ENCODE results near the gene KLHL2.
A peak's percentile ranks its signal among the peaks of the same experiment; 100 is the strongest.
"Not testable (repeated sequence)": the region's sequence is repeated elsewhere in the genome, so short reads cannot be mapped to it uniquely, and the experiment has no call there.

Gene KLHL2

GRCh38 chr4:165203541-165204461 is 3.6 kb upstream of the KLHL2 start:
- no peak for DNase-seq

- no peak for DNase-seq
Measured at GRCh38 chr4:165204462-165204830, 2.9 kb upstream of the KLHL2 start.

GRCh38 chr4:165207016-165207430 is 338 bp upstream of the KLHL2 start:
- peak; percentile 45 to 69 for DNase-seq

- DNase-seq: peak; percentile 43 to 70
Measured at GRCh38 chr4:165208221-165208652, 876 bp downstream of the KLHL2 start.

- peak; percentile 32 to 36 for DNase-seq
Measured at GRCh38 chr4:165208741-165209388, 1.5 kb downstream of the KLHL2 start.

- DNase-seq: peak in 1 of 2 experiments; percentile 62
Measured at GRCh38 chr4:165209796-165210195, 2.4 kb downstream of the KLHL2 start.

- DNase-seq: peak; percentile 27 to 43
Measured at GRCh38 chr4:165210566-165210965, 3.2 kb downstream of the KLHL2 start.

GRCh38 chr4:165212647-165213046 is 5.3 kb downstream of the KLHL2 start:
- peak in 1 of 2 experiments; percentile 4 for DNase-seq

GRCh38 chr4:165213404-165213803 is 6.0 kb downstream of the KLHL2 start:
- DNase-seq: not testable (repeated sequence)

- peak; percentile 6 to 43 for DNase-seq
Measured at GRCh38 chr4:165213991-165214709, 6.8 kb downstream of the KLHL2 start.

- not testable (repeated sequence) for DNase-seq
Measured at GRCh38 chr4:165215034-165215751, 7.8 kb downstream of the KLHL2 start.

GRCh38 chr4:165215761-165216487 is 8.6 kb downstream of the KLHL2 start:
- DNase-seq: not testable (repeated sequence)

GRCh38 chr4:165217325-165217724 is 10.0 kb downstream of the KLHL2 start:
- no peak for DNase-seq

GRCh38 chr4:165221306-165221705 is 13.9 kb downstream of the KLHL2 start:
- DNase-seq: not testable (repeated sequence)

GRCh38 chr4:165221993-165222650 is 14.8 kb downstream of the KLHL2 start:
- DNase-seq: not testable (repeated sequence)

- no peak for DNase-seq
Measured at GRCh38 chr4:165222651-165222994, 15.3 kb downstream of the KLHL2 start.

GRCh38 chr4:165227401-165227800 is 20.0 kb downstream of the KLHL2 start:
- DNase-seq: not testable (repeated sequence)

- DNase-seq: not testable (repeated sequence)
Measured at GRCh38 chr4:165229490-165230200, 22.3 kb downstream of the KLHL2 start.

- DNase-seq: not testable (repeated sequence)
Measured at GRCh38 chr4:165232623-165233433, 25.5 kb downstream of the KLHL2 start.

GRCh38 chr4:165234766-165235165 is 27.4 kb downstream of the KLHL2 start:
- no peak for DNase-seq

Measured in NCI-H526 (cell line).